Brain microvascular endothelial cell (primary cell): Measurements from ENCODE around the gene CDK2.

Experiments used
- DNase-seq: peaks from one replicate; pipeline ENCODE4 v3.0.0-alpha.2; 2020
- H3K27ac ChIP-seq: fragments of 250-450 bp; sonication (Bioruptor Pico); 2 replicates; pipeline ENCODE4 v1.5.1; 2020; ENCODE audit warnings: mild to moderate bottlenecking, moderate library complexity
- H3K27me3 ChIP-seq: fragments of 250-450 bp; sonication (Bioruptor Pico); replicated peaks from 2 replicates; pipeline ENCODE4 v1.5.1; 2020; ENCODE audit warnings: mild to moderate bottlenecking
- H3K36me3 ChIP-seq: fragments of 250-450 bp; sonication (Bioruptor Pico); replicated peaks from 2 replicates; pipeline ENCODE4 v1.5.1; 2020; ENCODE audit warnings: mild to moderate bottlenecking
- H3K4me3 ChIP-seq: 2 replicates; pipeline ENCODE4 v1.5.1; 2011; ENCODE audit warnings: low read depth, mild to moderate bottlenecking, control low read depth, low read length, moderate library complexity
- CTCF ChIP-seq: IDR thresholded peaks from 2 replicates; pipeline ENCODE4 v1.5.1; 2011; ENCODE audit warnings: low read depth, mild to moderate bottlenecking, moderate library complexity, low read length, control low read depth, inconsistent platforms; ENCODE audit errors: missing control alignments
- in situ Hi-C: cut with HindIII; loops from 2 replicates; pipeline ENCODE4 v1.10.0; 2017; ENCODE audit warnings: low sequenced_read_pairs, low pct_ligation_motif_present

CDK2 gene

DNA sequence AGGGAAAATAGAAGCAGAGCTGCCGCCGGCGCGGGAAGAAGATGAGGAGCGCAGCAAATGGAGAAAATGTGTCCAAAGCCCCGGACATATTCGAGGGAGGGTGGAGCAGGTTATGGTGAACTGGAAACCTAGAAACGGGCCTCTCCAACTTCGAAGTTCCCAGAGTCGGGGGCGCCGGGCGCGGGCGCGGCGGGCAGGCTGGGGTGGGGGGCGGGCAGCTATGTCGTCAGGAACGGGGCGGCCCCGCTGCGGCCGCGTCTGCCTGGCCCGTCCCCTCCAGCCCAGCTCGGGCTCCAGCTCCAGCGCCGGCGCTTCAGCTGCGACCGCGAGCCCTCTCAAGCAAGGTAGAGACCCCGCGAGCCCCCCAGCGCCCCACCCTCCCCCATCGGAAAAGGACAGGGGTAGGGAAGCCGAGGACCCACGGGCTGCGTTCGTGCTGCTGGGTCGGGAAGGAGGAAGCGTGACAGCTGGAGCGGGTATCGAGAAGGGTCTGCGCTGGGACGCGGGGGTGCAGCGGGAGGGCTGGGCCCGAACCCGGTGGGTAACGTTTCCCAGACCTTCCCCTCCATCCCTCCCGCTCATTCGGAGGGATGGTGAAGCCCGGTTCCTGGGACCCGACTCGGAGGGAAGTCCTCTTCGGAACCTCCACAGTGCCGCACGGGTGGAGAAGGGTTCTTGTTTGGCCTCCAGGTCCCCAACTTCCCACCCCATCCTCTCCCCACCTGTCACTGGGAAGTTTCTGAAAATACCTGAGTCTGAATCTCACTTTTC lies 34.7 kb upstream of the CDK2 start:
- DNase-seq = no peak
- peak overlapping the region; percentile 28 for H3K27ac ChIP-seq
- H3K36me3 ChIP-seq = no peaks in the 10 kb centered on the region
- no peak for TF ChIP-seq CTCF
- H3K27me3 ChIP-seq = no peaks in the 10 kb centered on the region
- H3K4me3 ChIP-seq = peak overlapping the region; percentile 81
- in situ Hi-C loops = no loop called here

DNA sequence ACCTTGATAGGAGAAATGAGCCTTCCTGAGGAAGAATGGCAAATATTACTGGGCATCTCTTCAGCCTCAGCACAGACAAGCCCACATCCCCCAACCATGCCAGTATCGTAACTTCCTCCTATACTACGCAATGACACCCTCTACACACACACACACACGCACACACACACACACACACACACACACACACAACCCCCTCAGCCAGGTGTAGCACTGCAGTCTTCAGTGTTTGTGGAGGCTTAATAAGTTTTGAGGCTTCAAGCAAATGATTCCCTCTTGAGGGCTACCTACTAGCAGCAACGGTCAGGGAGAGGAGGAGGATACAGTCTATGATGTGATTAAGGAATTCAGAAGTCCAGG lies 34.1 kb upstream of the CDK2 start:
- DNase-seq = peak; percentile 27
- Histone ChIP-seq H3K4me3 (peak overlapping the region; percentile 81), H3K27ac (no peak overlapping the region), H3K36me3 (no peaks in the 10 kb centered on the region), H3K27me3 (no peaks in the 10 kb centered on the region)
- in situ Hi-C loops = no loop called here
- no peak for TF ChIP-seq CTCF

DNA sequence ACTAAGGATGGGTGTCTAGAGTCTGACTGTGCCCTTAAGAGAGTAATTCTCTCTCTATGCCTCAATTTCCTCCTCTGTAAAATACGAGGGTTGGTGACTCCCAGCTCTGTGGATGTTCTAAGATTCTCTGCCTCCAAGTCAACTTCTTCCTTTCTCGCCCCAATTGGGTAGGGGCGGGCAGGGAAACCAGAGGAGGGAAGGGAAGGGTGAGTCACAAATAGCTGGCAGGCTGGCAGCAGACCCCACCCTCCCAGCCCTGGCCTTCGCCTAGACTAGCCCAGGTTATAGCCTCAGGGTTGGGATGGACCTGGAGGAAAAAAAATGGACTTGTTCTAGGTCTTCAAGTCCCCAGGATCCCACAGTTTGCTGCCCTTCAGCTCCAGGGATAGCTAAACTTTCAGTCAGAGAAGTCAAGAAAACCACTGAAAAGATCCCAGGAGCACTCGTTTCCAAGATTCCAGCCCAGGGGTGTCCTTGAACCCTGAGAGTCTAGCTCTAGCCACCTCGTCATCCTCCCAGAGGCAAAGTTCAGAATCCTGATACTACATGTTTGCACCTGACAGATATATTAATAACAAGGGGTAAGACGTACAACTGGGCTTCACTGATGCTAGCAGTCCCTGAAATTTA lies 33.3 kb upstream of the CDK2 start:
- DNase-seq = no peak
- Histone ChIP-seq H3K27ac (no peak overlapping the region), H3K36me3 (no peaks in the 10 kb centered on the region), H3K4me3 (no peak overlapping the region), H3K27me3 (no peaks in the 10 kb centered on the region)
- in situ Hi-C loops = no loop called here
- TF ChIP-seq CTCF = no peak

DNA sequence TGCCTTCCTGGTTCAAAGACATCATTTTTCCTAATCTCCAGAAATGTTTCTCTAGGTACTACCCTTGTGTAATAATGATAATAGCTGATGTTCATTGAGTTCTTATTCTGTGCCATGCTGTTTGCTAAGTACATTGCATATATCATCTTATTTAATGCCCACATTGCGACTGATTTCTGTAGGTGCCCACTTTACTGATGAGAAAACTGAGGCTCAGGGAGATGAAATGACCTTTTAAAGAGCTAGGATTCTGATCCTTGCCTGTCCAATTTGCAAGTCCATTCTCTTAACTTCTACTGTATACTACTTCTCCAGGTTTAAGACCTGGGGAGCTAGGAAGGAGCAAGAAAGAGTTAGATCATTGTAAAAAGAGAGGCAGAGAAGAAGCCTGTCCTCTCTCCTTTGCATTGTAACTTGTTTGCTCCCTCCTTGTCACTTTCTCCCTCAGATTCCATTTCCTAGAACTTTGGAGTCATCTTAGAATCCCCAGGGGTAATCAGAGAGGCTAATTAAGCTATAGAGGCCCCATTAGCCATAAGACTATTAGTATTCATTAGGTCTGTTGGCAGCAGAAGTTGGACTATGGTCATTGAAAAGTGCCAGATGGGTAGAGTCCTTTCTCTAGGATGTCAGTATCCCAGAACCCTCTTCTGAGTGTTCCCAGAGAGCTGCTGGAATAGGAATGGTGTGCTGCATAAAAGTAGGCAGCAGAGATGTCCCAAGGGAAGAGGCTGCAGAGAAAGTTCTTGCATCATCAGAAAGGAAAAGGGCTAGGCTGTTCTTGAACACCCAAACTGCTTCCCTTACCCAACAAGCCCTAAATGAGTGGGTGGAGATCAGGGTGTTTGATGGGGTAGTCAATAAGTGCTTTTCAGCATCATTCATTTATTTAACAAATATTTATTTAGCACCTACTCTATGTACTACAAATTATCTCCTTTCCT lies 32.6 kb upstream of the CDK2 start:
- Histone ChIP-seq H3K36me3 (no peaks in the 10 kb centered on the region), H3K27ac (no peak overlapping the region), H3K27me3 (no peaks in the 10 kb centered on the region), H3K4me3 (no peak overlapping the region)
- in situ Hi-C loops = no loop called here
- TF ChIP-seq CTCF = no peak
- DNase-seq = no peak

- TF ChIP-seq CTCF = no peak
- Histone ChIP-seq H3K4me3 (no peak overlapping the region), H3K36me3 (peaks cover 2% of the 10 kb centered on the region), H3K27me3 (no peaks in the 10 kb centered on the region), H3K27ac (no peak overlapping the region)
- in situ Hi-C loops = no loop called here
- no peak for DNase-seq
Observed at GRCh38 chr12:55934773-55935172, 31.9 kb upstream of the CDK2 start.
